Parathyroid adenoma (tissue), 2 donors: ENCODE results near the gene ANKHD1.
A peak's percentile ranks its signal among the peaks of the same experiment; 100 is the strongest.

Source experiments
- H2AFZ ChIP-seq: fragments of 300-600 bp; sonication (generic); one replicate; pipeline ENCODE4 v1.7.0; 2017; ENCODE audit warnings: antibody characterized with exemption, mild to moderate bottlenecking
- H3K27ac ChIP-seq: fragments of 300-600 bp; sonication (generic); one replicate; pipeline ENCODE4 v1.7.0; 2017
- H3K27me3 ChIP-seq: fragments of 300-600 bp; sonication (generic); one replicate; pipeline ENCODE4 v1.7.0; 2017; ENCODE audit warnings: low read length; ENCODE audit not compliant: control insufficient read depth, insufficient read depth
- H3K36me3 ChIP-seq: fragments of 300-600 bp; sonication (generic); one replicate; pipeline ENCODE4 v1.7.0; 2017; ENCODE audit warnings: low read length; ENCODE audit not compliant: control insufficient read depth, insufficient read depth
- H3K4me1 ChIP-seq: fragments of 300-600 bp; sonication (generic); one replicate; pipeline ENCODE4 v1.7.0; 2017; ENCODE audit warnings: control low read depth
- H3K4me2 ChIP-seq: fragments of 300-600 bp; sonication (generic); one replicate; pipeline ENCODE4 v1.7.0; 2017; ENCODE audit warnings: low read length
- H3K4me3 ChIP-seq: fragments of 300-600 bp; sonication (generic); one replicate; pipeline ENCODE4 v1.7.0; 2017; ENCODE audit warnings: low read depth, low read length
- H3K79me2 ChIP-seq: fragments of 300-600 bp; sonication (generic); one replicate; pipeline ENCODE4 v1.7.0; 2017; ENCODE audit warnings: control low read depth
- H3K9ac ChIP-seq: fragments of 300-600 bp; sonication (generic); one replicate; pipeline ENCODE4 v1.7.0; 2017; ENCODE audit warnings: mild to moderate bottlenecking
- H3K9me3 ChIP-seq: fragments of 300-600 bp; sonication (generic); one replicate; pipeline ENCODE4 v1.7.0; 2017; ENCODE audit warnings: low read length; ENCODE audit not compliant: control insufficient read depth
- TF ChIP-seq, protein P1 (sequence below): fragments of 300-600 bp; sonication (generic); IDR thresholded peaks from one replicate; pipeline ENCODE4 v1.7.0; 2017; ENCODE audit warnings: antibody characterized with exemption, mild to moderate bottlenecking
- donor health status: primary hyperparathyroidism.

The ANKHD1 gene

GRCh38 chr5:140403613-140404012 is 2.0 kb downstream of the ANKHD1 start:
- Histone ChIP-seq H3K4me1 (no peaks in the 10 kb centered on the region), H3K27ac (no peak overlapping the region)

GRCh38 chr5:140408750-140409241 is 7.2 kb downstream of the ANKHD1 start:
- Histone ChIP-seq H3K79me2 (peaks cover 63% of the 10 kb centered on the region), H3K27ac (no peak overlapping the region), H3K4me2 (no peak overlapping the region), H3K36me3 (no peaks in the 10 kb centered on the region), H3K9ac (no peak overlapping the region), H3K4me1 (peaks cover 6% of the 10 kb centered on the region), H3K9me3 (no peaks in the 10 kb centered on the region), H2AFZ (no peak overlapping the region), H3K4me3 (no peak overlapping the region), H3K27me3 (no peaks in the 10 kb centered on the region)
- TF ChIP-seq, protein P1, sequence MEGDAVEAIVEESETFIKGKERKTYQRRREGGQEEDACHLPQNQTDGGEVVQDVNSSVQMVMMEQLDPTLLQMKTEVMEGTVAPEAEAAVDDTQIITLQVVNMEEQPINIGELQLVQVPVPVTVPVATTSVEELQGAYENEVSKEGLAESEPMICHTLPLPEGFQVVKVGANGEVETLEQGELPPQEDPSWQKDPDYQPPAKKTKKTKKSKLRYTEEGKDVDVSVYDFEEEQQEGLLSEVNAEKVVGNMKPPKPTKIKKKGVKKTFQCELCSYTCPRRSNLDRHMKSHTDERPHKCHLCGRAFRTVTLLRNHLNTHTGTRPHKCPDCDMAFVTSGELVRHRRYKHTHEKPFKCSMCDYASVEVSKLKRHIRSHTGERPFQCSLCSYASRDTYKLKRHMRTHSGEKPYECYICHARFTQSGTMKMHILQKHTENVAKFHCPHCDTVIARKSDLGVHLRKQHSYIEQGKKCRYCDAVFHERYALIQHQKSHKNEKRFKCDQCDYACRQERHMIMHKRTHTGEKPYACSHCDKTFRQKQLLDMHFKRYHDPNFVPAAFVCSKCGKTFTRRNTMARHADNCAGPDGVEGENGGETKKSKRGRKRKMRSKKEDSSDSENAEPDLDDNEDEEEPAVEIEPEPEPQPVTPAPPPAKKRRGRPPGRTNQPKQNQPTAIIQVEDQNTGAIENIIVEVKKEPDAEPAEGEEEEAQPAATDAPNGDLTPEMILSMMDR: no peak

More at GRCh38 chr5:140403613-140404012, 2.0 kb downstream of the ANKHD1 start:
- no peak overlapping the region for H2AFZ ChIP-seq
- TF ChIP-seq, protein P1: no peak
- H3K79me2 ChIP-seq: peaks cover 48% of the 10 kb centered on the region
- H3K9me3 ChIP-seq: no peaks in the 10 kb centered on the region
- no peaks in the 10 kb centered on the region for H3K27me3 ChIP-seq
- H3K9ac ChIP-seq: no peak overlapping the region
- no peaks in the 10 kb centered on the region for H3K36me3 ChIP-seq
- peak overlapping the region; percentile 93 for H3K4me2 ChIP-seq
- H3K4me3 ChIP-seq: peak overlapping the region; percentile 89

GRCh38 chr5:140413230-140413629 is 11.6 kb downstream of the ANKHD1 start:
- Histone ChIP-seq H3K36me3 (no peaks in the 10 kb centered on the region), H3K4me3 (no peak overlapping the region), H3K9me3 (no peaks in the 10 kb centered on the region), H3K9ac (no peak overlapping the region), H3K79me2 (peaks cover 57% of the 10 kb centered on the region), H3K27me3 (no peaks in the 10 kb centered on the region), H3K4me1 (peaks cover 6% of the 10 kb centered on the region), H3K27ac (no peak overlapping the region), H2AFZ (no peak overlapping the region), H3K4me2 (no peak overlapping the region)
- TF ChIP-seq, protein P1: no peak

GRCh38 chr5:140417235-140417634 is 15.6 kb downstream of the ANKHD1 start:
- H3K9ac ChIP-seq: no peak overlapping the region
- H3K27me3 ChIP-seq: no peaks in the 10 kb centered on the region
- H3K4me2 ChIP-seq: no peak overlapping the region
- H3K36me3 ChIP-seq: no peaks in the 10 kb centered on the region
- H2AFZ ChIP-seq: no peak overlapping the region
- TF ChIP-seq, protein P1: no peak
- peaks cover 62% of the 10 kb centered on the region for H3K79me2 ChIP-seq
- no peaks in the 10 kb centered on the region for H3K9me3 ChIP-seq
- no peak overlapping the region for H3K4me3 ChIP-seq
- H3K4me1 ChIP-seq: no peaks in the 10 kb centered on the region
- no peak overlapping the region for H3K27ac ChIP-seq

DNA sequence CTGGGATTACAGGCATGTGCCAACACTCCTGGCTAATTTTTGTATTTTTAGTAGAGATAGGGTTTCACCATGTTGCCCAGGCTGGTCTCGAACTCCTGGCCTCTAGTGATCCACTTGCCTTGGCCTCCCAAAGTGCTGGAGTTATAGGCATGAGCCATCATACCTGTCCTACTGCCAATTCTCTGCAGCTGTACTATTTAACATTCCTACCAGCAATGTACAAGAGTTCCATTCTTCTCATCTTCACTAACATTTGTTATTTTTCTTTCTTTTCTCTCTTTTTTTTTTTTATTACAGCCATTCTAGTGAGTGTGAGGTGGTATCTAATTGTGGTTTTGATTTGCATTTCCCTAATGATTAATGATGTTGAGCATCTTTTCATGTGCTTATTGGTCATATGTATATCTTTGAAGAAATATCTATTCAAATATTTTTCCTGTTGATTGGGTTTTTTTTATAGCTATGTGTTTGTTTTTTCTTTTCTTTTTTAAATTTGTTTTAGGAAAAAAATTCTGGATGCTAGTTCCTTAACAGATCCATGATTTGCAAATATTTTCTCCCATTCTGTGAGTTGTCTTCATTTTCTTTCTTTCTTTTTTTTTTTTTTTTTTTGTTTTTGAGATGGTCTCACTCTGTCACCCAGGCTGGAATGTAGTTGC is 17.4 kb downstream of the ANKHD1 start:
- no peak overlapping the region for H3K4me3 ChIP-seq
- no peak overlapping the region for H3K9ac ChIP-seq
- TF ChIP-seq, protein P1: no peak

More for the DNA sequence above, 17.4 kb downstream of the ANKHD1 start:
- Histone ChIP-seq H3K4me2 (no peak overlapping the region), H3K36me3 (no peaks in the 10 kb centered on the region), H3K27ac (no peak overlapping the region), H3K4me1 (peaks cover 3% of the 10 kb centered on the region), H3K9me3 (no peaks in the 10 kb centered on the region), H3K79me2 (peaks cover 73% of the 10 kb centered on the region), H2AFZ (no peak overlapping the region), H3K27me3 (no peaks in the 10 kb centered on the region)
